GM23248 (cell line): ENCODE measurements around the gene MAP3K21. TPM values are rescaled to one million over a fixed set of nuclear protein-coding genes. Genes with fewer than 3 reads are reported as not detected.

ENCODE experiments used
- DNase-seq: peaks from one replicate; pipeline ENCODE4 v3.0.0-alpha.2; 2015
- H2AFZ ChIP-seq: fragments of 200-600 bp; sonication (generic); 2 replicates; pipeline ENCODE4 v1.6.1; 2016; ENCODE audit warnings: antibody characterized with exemption
- H3F3A ChIP-seq: fragments of 200-600 bp; sonication (generic); 2 replicates; pipeline ENCODE4 v1.6.1; 2016; ENCODE audit warnings: mild to moderate bottlenecking, antibody characterized with exemption, mixed run types; ENCODE audit not compliant: insufficient read depth
- H3K27ac ChIP-seq: fragments of 200-600 bp; sonication (generic); 2 replicates; pipeline ENCODE4 v1.5.1; 2016; ENCODE audit warnings: mild to moderate bottlenecking
- H3K27me3 ChIP-seq: fragments of 200-600 bp; sonication (generic); replicated peaks from 2 replicates; pipeline ENCODE4 v1.6.1; 2016; ENCODE audit warnings: mild to moderate bottlenecking; ENCODE audit not compliant: insufficient read depth
- H3K36me3 ChIP-seq: fragments of 200-600 bp; sonication (generic); 2 replicates; pipeline ENCODE4 v1.6.1; 2016; ENCODE audit warnings: low read depth, mild to moderate bottlenecking
- H3K4me1 ChIP-seq: fragments of 200-600 bp; sonication (generic); 2 replicates; pipeline ENCODE4 v1.6.1; 2016; ENCODE audit warnings: mild to moderate bottlenecking; ENCODE audit not compliant: insufficient read depth
- H3K4me2 ChIP-seq: fragments of 200-600 bp; sonication (generic); one replicate; pipeline ENCODE4 v1.6.1; 2016; ENCODE audit warnings: mild to moderate bottlenecking; ENCODE audit not compliant: unreplicated experiment
- H3K4me3 ChIP-seq: fragments of 200-600 bp; sonication (generic); 2 replicates; pipeline ENCODE4 v1.5.1; 2016; ENCODE audit warnings: mild to moderate bottlenecking
- H3K79me2 ChIP-seq: fragments of 200-600 bp; sonication (generic); 2 replicates; pipeline ENCODE4 v1.6.1; 2016; ENCODE audit warnings: mild to moderate bottlenecking; ENCODE audit not compliant: insufficient read depth
- H3K9ac ChIP-seq: fragments of 200-600 bp; sonication (generic); 2 replicates; pipeline ENCODE4 v1.6.1; 2016; ENCODE audit warnings: mild to moderate bottlenecking
- H3K9me2 ChIP-seq: fragments of 200-600 bp; sonication (generic); 2 replicates; pipeline ENCODE4 v1.6.1; 2016; ENCODE audit warnings: mixed run types, mild to moderate bottlenecking, moderate library complexity; ENCODE audit not compliant: insufficient read depth
- H3K9me3 ChIP-seq: fragments of 200-600 bp; sonication (generic); one replicate; pipeline ENCODE4 v1.6.1; 2017; ENCODE audit warnings: low read depth
- H4K20me1 ChIP-seq: fragments of 200-600 bp; sonication (generic); 2 replicates; pipeline ENCODE4 v1.6.0; 2016; ENCODE audit not compliant: insufficient read depth
- EZH2 ChIP-seq: fragments of 200-600 bp; sonication (generic); IDR thresholded peaks from 2 replicates; pipeline ENCODE4 v1.6.1; 2018; ENCODE audit warnings: antibody characterized with exemption, mild to moderate bottlenecking; ENCODE audit not compliant: insufficient read depth, poor library complexity, severe bottlenecking
- EZH2phosphoT487 ChIP-seq: fragments of 200-600 bp; sonication (generic); IDR thresholded peaks from 2 replicates; pipeline ENCODE4 v1.6.1; 2018; ENCODE audit warnings: antibody characterized with exemption, moderate library complexity, mild to moderate bottlenecking, low read depth; ENCODE audit not compliant: insufficient read depth
- whole genome bisulfite sequencing, 2 experiments: methylation state at CpG; one replicate each; pipeline ENCODE4 v1.1.6; 2015 to 2017; ENCODE audit warnings: low lambda C conversion rate in 2 of 2, low coverage in 1 of 2; ENCODE audit errors: missing lambda C conversion rate in 2 of 2; 5-methylcytosine and 5-hydroxymethylcytosine counted together
- in situ Hi-C: fragments of 300-500 bp; cut with MboI; formaldehyde crosslinking; loops from 2 replicates; pipeline ENCODE4 v1.15.0; 2020
- polyA plus RNA-seq: library from polyadenylated mRNA; unstranded; fragments of >200 nt; fragmentation: Nextera tagmentation; extraction: Ambion mirVana; gene quantifications from 2 replicates; pipeline ENCODE4 v1.2.1, GENCODE V29; 2016
- total RNA-seq: library from RNA; depleted of rRNA; stranded (reverse); fragments of >200 nt; shearing (Covaris generic); gene quantifications from 2 replicates; pipeline ENCODE4 v1.2.3, GENCODE V29; 2014; rRNA removed

MAP3K21 gene
- total RNA-seq (not detected in 2 replicates), polyA plus RNA-seq (0.03 TPM in 1 of 2 replicates, not detected in the other)

DNA sequence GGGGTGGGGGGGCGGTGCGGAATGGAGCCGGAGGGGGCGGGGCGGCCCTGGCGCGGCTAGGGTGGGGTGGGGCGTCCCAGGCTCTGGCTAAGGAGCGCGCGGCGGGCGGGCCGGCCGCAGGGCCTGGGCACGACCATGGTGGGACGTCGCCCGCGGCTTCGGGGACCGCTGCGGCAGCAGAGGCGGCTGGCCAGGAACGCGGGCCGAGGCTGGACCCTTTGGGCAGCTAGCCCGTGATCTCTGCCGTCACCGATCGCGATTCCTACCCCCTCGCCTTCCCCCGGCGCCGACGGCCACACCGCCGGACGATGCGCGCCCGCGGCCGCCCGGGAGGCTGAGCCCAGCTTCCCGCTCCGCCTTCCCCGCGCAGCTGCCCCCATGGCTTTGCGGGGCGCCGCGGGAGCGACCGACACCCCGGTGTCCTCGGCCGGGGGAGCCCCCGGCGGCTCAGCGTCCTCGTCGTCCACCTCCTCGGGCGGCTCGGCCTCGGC is at the start of gene MAP3K21:
MAP3K21 (plus strand) TSS at position 74 of the 491 bp plus-strand sequence; CDS start at position 379, 305 bp downstream.
- Histone ChIP-seq H3K4me1 (no peaks in the 10 kb centered on the region), H3K9me2 (no peaks in the 10 kb centered on the region), H2AFZ (peak within 1 kb of the TSS; percentile 76), H3K4me2 (peak within 1 kb of the TSS; percentile 56), H4K20me1 (no peaks in the 10 kb centered on the region), H3K4me3 (peak within 1 kb of the TSS; percentile 63), H3K9me3 (no peaks in the 10 kb centered on the region), H3F3A (no peaks in the 10 kb centered on the region), H3K36me3 (no peaks in the 10 kb centered on the region), H3K27me3 (peaks cover 29% of the 10 kb centered on the region), H3K27ac (no peak within 1 kb of the TSS), H3K79me2 (no peaks in the 10 kb centered on the region), H3K9ac (no peak within 1 kb of the TSS)
- no peak for TF ChIP-seq EZH2phosphoT487
- TF ChIP-seq EZH2: no peak
- 1 to 9% methylated on average over 22 to 29 of the region's 68 CpGs for WGBS, 2 experiments
- DNase-seq: peak; percentile 37
- in situ Hi-C loops: no loop called here

GRCh38 chr1:233278631-233279030 is 48.9 kb upstream of the MAP3K21 start:
- no peak for TF ChIP-seq EZH2
- TF ChIP-seq EZH2phosphoT487: no peak
- no peak for DNase-seq
- Histone ChIP-seq H3K79me2 (peaks cover 32% of the 10 kb centered on the region), H2AFZ (no peak overlapping the region), H3K4me2 (no peak overlapping the region), H3K9me2 (no peaks in the 10 kb centered on the region), H3K4me1 (no peaks in the 10 kb centered on the region), H3K9ac (no peak overlapping the region), H3F3A (no peaks in the 10 kb centered on the region), H4K20me1 (no peaks in the 10 kb centered on the region), H3K9me3 (no peaks in the 10 kb centered on the region), H3K27me3 (no peaks in the 10 kb centered on the region), H3K4me3 (no peak overlapping the region), H3K27ac (no peak overlapping the region), H3K36me3 (no peaks in the 10 kb centered on the region)
- in situ Hi-C loops: no loop called here
- WGBS, 2 experiments: 92 to 100% methylated on average over 1 of the region's 1 CpG

GRCh38 chr1:233279971-233280370 is 47.6 kb upstream of the MAP3K21 start:
- no peaks in the 10 kb centered on the region for H3K27me3 ChIP-seq
- H3K4me2 ChIP-seq: no peak overlapping the region
- no peak for DNase-seq
- H4K20me1 ChIP-seq: no peaks in the 10 kb centered on the region
- H3K9me2 ChIP-seq: no peaks in the 10 kb centered on the region
- no peak overlapping the region for H3K4me3 ChIP-seq
- no peaks in the 10 kb centered on the region for H3F3A ChIP-seq
- in situ Hi-C loops: no loop called here
- H2AFZ ChIP-seq: no peak overlapping the region
- H3K4me1 ChIP-seq: no peaks in the 10 kb centered on the region
- 98% methylated on average over 2 of the region's 2 CpGs for WGBS, 2 experiments
- no peaks in the 10 kb centered on the region for H3K9me3 ChIP-seq
- no peaks in the 10 kb centered on the region for H3K36me3 ChIP-seq
- no peak overlapping the region for H3K27ac ChIP-seq
- peaks cover 45% of the 10 kb centered on the region for H3K79me2 ChIP-seq
- TF ChIP-seq EZH2phosphoT487 (no peak), EZH2 (no peak)
- H3K9ac ChIP-seq: no peak overlapping the region

DNA sequence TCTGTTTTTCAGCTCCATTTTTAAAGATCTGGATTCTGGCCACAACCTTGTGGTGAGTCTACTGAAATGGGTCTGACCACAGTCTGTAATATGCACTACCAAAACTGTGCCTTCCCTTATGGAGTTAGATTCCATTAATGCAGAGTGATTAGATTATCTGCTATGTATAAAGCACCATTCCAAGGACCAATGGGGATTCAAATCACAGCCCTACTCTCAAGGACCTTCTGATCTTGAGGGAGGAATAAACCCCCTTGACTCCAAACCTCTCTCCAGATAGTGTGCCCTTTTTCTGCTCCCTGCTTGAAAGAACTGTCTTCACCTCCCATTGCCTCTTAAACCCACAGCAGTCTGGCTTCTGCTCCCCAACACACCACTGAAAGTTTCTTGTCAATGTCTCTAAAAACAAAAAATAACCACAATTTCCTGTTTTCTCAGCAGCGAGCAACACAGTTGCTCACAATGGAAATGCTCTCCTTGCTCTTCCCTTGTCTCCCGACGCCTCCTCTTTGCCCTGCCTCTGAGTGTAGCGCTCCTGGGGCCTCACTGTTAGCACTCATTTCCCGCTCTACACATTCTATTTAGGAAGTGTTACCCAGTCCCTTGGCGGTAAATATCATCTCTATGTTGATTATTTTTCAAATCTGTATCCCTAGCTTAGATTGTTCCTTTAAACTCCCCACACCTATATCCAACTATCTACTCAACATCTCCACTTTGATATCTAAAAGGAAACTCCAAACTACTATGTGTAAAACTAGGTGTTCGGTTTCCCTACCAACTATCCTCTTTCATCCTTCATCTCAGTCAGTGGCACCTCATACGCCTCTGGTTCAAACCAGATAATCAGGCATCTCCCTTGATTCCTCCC is 45.6 kb upstream of the MAP3K21 start:
- no peaks in the 10 kb centered on the region for H3K9me2 ChIP-seq
- 90 to 96% methylated on average over 8 of the region's 8 CpGs for WGBS, 2 experiments
- H2AFZ ChIP-seq: no peak overlapping the region
- H3K4me2 ChIP-seq: no peak overlapping the region
- no peaks in the 10 kb centered on the region for H3K9me3 ChIP-seq
- no peaks in the 10 kb centered on the region for H3K4me1 ChIP-seq
- peaks cover 64% of the 10 kb centered on the region for H3K79me2 ChIP-seq
- H3K9ac ChIP-seq: no peak overlapping the region
- no peak overlapping the region for H3K27ac ChIP-seq
- H4K20me1 ChIP-seq: no peaks in the 10 kb centered on the region
- no peak for TF ChIP-seq EZH2phosphoT487
- TF ChIP-seq EZH2: no peak
- H3K36me3 ChIP-seq: no peaks in the 10 kb centered on the region
- in situ Hi-C loops: no loop called here
- H3F3A ChIP-seq: no peaks in the 10 kb centered on the region
- H3K4me3 ChIP-seq: no peak overlapping the region
- peak; percentile 27 for DNase-seq
- H3K27me3 ChIP-seq: no peaks in the 10 kb centered on the region
